H1 (cell line): ENCODE measurements around the gene TCEAL4. TPM values are rescaled to one million over a fixed set of nuclear protein-coding genes. Genes with fewer than 3 reads are reported as not detected.

Experiments
- CTCF ChIA-PET: fragments of 300-600 bp; sonication (Branson Sonifier 250); formaldehyde crosslinking; loops from one replicate; lab custom pipeline; 2021; ENCODE audit not compliant: partially characterized antibody; lab: Charles Lee
- POLR2A ChIA-PET: fragments of 300-600 bp; sonication (Branson Sonifier 250); formaldehyde crosslinking; loops from one replicate; lab custom pipeline; 2021; ENCODE audit warnings: inconsistent platforms; ENCODE audit not compliant: partially characterized antibody; lab: Charles Lee
- DNase-seq, 2 experiments: peaks; one replicate each; pipeline versions ENCODE4 v3.0.0 to v3.0.0-alpha.2; 2010 to 2022; ENCODE audit warnings: low spot score in 2 of 2, low read depth in 1 of 2, mixed read lengths in 1 of 2
- FAIRE-seq: peaks from 2 replicates; lab custom pipeline; 2011; peaks lifted over from hg19 to GRCh38; lab: Jason Lieb, UNC
- H2AFZ ChIP-seq: 2 replicates; pipeline ENCODE4 v1.8.1; 2012; ENCODE audit warnings: low read length, inconsistent platforms
- H2AK5ac ChIP-seq: 2 replicates; pipeline ENCODE4 v1.6.1; 2013; ENCODE audit warnings: low read depth, low read length
- H2BK120ac ChIP-seq: replicated peaks from 2 replicates; pipeline ENCODE3; 2013; ENCODE audit warnings: low read depth, low read length, inconsistent platforms
- H2BK12ac ChIP-seq: 2 replicates; pipeline ENCODE4 v1.6.1; 2013; ENCODE audit warnings: low read depth, low read length
- H2BK15ac ChIP-seq: 2 replicates; pipeline ENCODE4 v1.6.1; 2013; ENCODE audit warnings: low read length
- H2BK20ac ChIP-seq: 2 replicates; pipeline ENCODE4 v1.6.1; 2013; ENCODE audit warnings: low read length
- H2BK5ac ChIP-seq: 2 replicates; pipeline ENCODE4 v1.6.1; 2013; ENCODE audit warnings: low read depth, low read length
- H3K14ac ChIP-seq: 2 replicates; pipeline ENCODE4 v1.6.1; 2013; ENCODE audit warnings: inconsistent platforms; ENCODE audit not compliant: insufficient read length
- H3K18ac ChIP-seq: 2 replicates; pipeline ENCODE4 v1.6.1; 2013; ENCODE audit warnings: low read length; ENCODE audit errors: extremely low read depth
- H3K23ac ChIP-seq: 2 replicates; pipeline ENCODE4 v1.6.1; 2013; ENCODE audit warnings: inconsistent platforms; ENCODE audit not compliant: insufficient read length
- H3K23me2 ChIP-seq: 2 replicates; pipeline ENCODE4 v1.6.1; 2013; ENCODE audit warnings: low read depth, low read length
- H3K27ac ChIP-seq: 2 replicates; pipeline ENCODE4 v1.6.1; 2011; ENCODE audit warnings: low read depth, low read length, inconsistent platforms
- H3K27me3 ChIP-seq, 4 experiments: replicated peaks in 1 of 4; 1 replicate in 1 of 4; 2 replicates in 3 of 4; pipeline versions ENCODE4 v1.6.1 to v1.8.1; 2011 to 2013; ENCODE audit warnings: low read length in 3 of 4, mild to moderate bottlenecking in 3 of 4, inconsistent platforms in 2 of 4, mixed read lengths in 2 of 4, moderate library complexity in 1 of 4; ENCODE audit not compliant: control insufficient read depth in 3 of 4, insufficient read depth in 3 of 4; ENCODE audit errors: extremely low read depth in 1 of 4
- H3K36me3 ChIP-seq, 4 experiments: 2 replicates each; pipeline versions ENCODE4 v1.6.1 to v1.8.1; 2011 to 2013; ENCODE audit warnings: mild to moderate bottlenecking in 4 of 4, low read length in 3 of 4, moderate library complexity in 2 of 4, control low read depth in 1 of 4, inconsistent platforms in 1 of 4; ENCODE audit not compliant: insufficient read depth in 4 of 4, control insufficient read depth in 2 of 4
- H3K4ac ChIP-seq: replicated peaks from 2 replicates; pipeline ENCODE3; 2013; ENCODE audit warnings: low read length, low read depth, mixed read lengths, inconsistent platforms; ENCODE audit not compliant: insufficient read length
- H3K4me1 ChIP-seq, 4 experiments: replicated peaks in 1 of 4; 1 replicate in 1 of 4; 2 replicates in 3 of 4; pipeline versions ENCODE4 v1.6.1 to v1.8.1; 2011 to 2013; ENCODE audit warnings: low read length in 3 of 4, inconsistent platforms in 2 of 4, mixed read lengths in 1 of 4; ENCODE audit not compliant: insufficient read depth in 4 of 4, control insufficient read depth in 3 of 4
- H3K4me2 ChIP-seq, 2 experiments: 2 replicates each; pipeline versions ENCODE4 v1.6.1 to v1.8.1; 2011 to 2013; ENCODE audit warnings: low read depth in 2 of 2, low read length in 2 of 2, control low read depth in 1 of 2, inconsistent platforms in 1 of 2, mild to moderate bottlenecking in 1 of 2; ENCODE audit not compliant: insufficient read depth in 1 of 2
- H3K4me3 ChIP-seq, 4 experiments: fragments of 200-600, 300-600 bp in 1 of 4; sonication (generic), shearing (Covaris generic), sonication (Bioruptor Twin) in 1 of 4; 2 replicates each; pipeline versions ENCODE4 v1.5.1 to v1.8.1; 2011 to 2016; ENCODE audit warnings: low read length in 4 of 4, low read depth in 3 of 4, control low read depth in 2 of 4, inconsistent platforms in 2 of 4, mild to moderate bottlenecking in 2 of 4, mixed read lengths in 1 of 4, moderate library complexity in 1 of 4; ENCODE audit not compliant: insufficient read depth in 2 of 4; ENCODE audit errors: extremely low read depth in 1 of 4
- H3K56ac ChIP-seq: replicated peaks from 2 replicates; pipeline ENCODE3; 2013; ENCODE audit warnings: low read depth, mild to moderate bottlenecking, mixed read lengths, low read length, inconsistent platforms; ENCODE audit not compliant: insufficient read length
- H3K79me1 ChIP-seq: 2 replicates; pipeline ENCODE4 v1.6.1; 2013; ENCODE audit warnings: low read depth, low read length, control low read depth
- H3K79me2 ChIP-seq, 2 experiments: 2 replicates each; pipeline versions ENCODE4 v1.6.1 to v1.8.1; 2012 to 2013; ENCODE audit warnings: low read length in 2 of 2, mild to moderate bottlenecking in 2 of 2, inconsistent platforms in 1 of 2; ENCODE audit not compliant: insufficient read depth in 2 of 2, control insufficient read depth in 1 of 2
- H3K9ac ChIP-seq, 4 experiments: replicated peaks in 1 of 4; 1 replicate in 1 of 4; 2 replicates in 3 of 4; pipeline versions ENCODE4 v1.6.1 to v1.8.1; 2011 to 2013; ENCODE audit warnings: low read depth in 3 of 4, low read length in 3 of 4, control low read depth in 2 of 4, mild to moderate bottlenecking in 2 of 4, moderate library complexity in 2 of 4, inconsistent platforms in 1 of 4; ENCODE audit errors: extremely low read depth in 1 of 4
- H3K9me3 ChIP-seq, 2 experiments: 2 replicates each; pipeline versions ENCODE4 v1.6.1 to v1.8.1; 2012 to 2013; ENCODE audit warnings: mild to moderate bottlenecking in 2 of 2, moderate library complexity in 2 of 2, control low read depth in 1 of 2, inconsistent platforms in 1 of 2, low read depth in 1 of 2, low read length in 1 of 2, mixed read lengths in 1 of 2; ENCODE audit not compliant: insufficient read depth in 2 of 2
- H4K20me1 ChIP-seq, 2 experiments: replicated peaks in 1 of 2; 2 replicates each; pipeline versions ENCODE3 to v1.8.1; 2011 to 2013; ENCODE audit warnings: inconsistent platforms in 2 of 2, low read length in 2 of 2, mild to moderate bottlenecking in 1 of 2; ENCODE audit not compliant: insufficient read depth in 2 of 2, control insufficient read depth in 1 of 2
- H4K5ac ChIP-seq: 2 replicates; pipeline ENCODE4 v1.6.1; 2013; ENCODE audit warnings: low read length, low read depth, mixed read lengths, inconsistent platforms; ENCODE audit not compliant: insufficient read length
- H4K8ac ChIP-seq: 2 replicates; pipeline ENCODE4 v1.8.0; 2013; ENCODE audit warnings: mild to moderate bottlenecking, moderate library complexity, low read length, inconsistent platforms; ENCODE audit not compliant: insufficient read depth; ENCODE audit errors: extremely low read depth
- H4K91ac ChIP-seq: replicated peaks from 2 replicates; pipeline ENCODE3; 2013; ENCODE audit warnings: low read length, mixed read lengths, inconsistent platforms; ENCODE audit not compliant: insufficient read length
- ASH2L ChIP-seq: fragments of 200-600, 300-600 bp; sonication (generic); IDR thresholded peaks from one replicate; pipeline ENCODE4 v1.7.1; 2017; ENCODE audit warnings: low read length
- CBX5 ChIP-seq: fragments of 300-800, 300-1000 bp; sonication (generic); IDR thresholded peaks from 2 replicates; pipeline ENCODE4 v1.7.1; 2016; ENCODE audit warnings: antibody characterized with exemption, low read length, low read depth
- CHD1 ChIP-seq: IDR thresholded peaks from 2 replicates; pipeline ENCODE4 v1.6.1; 2012; ENCODE audit warnings: low read depth, low read length, improper control_type of control experiment
- GTF2F1 ChIP-seq: IDR thresholded peaks from 2 replicates; pipeline ENCODE4 v1.6.1; 2012; ENCODE audit warnings: low read depth, low read length, improper control_type of control experiment, borderline replicate concordance
- HDAC6 ChIP-seq: IDR thresholded peaks from one replicate; pipeline ENCODE4 v1.7.1; 2012; ENCODE audit warnings: low read depth, mild to moderate bottlenecking, inconsistent platforms, low read length, moderate library complexity
- JUND ChIP-seq: IDR thresholded peaks from 2 replicates; pipeline ENCODE4 v1.6.1; 2011; ENCODE audit warnings: mild to moderate bottlenecking, improper control_type of control experiment, low read length
- MAFK ChIP-seq: IDR thresholded peaks from 2 replicates; pipeline ENCODE4 v1.6.1; 2012; ENCODE audit warnings: low read depth, mild to moderate bottlenecking, improper control_type of control experiment, low read length
- NANOG ChIP-seq: IDR thresholded peaks from 2 replicates; pipeline ENCODE4 v1.6.1; 2011; ENCODE audit warnings: low read length, low read depth, mild to moderate bottlenecking, inconsistent platforms; ENCODE audit not compliant: insufficient read depth, poor library complexity, severe bottlenecking
- NRF1 ChIP-seq: IDR thresholded peaks from 2 replicates; pipeline ENCODE4 v1.6.1; 2011; ENCODE audit warnings: mild to moderate bottlenecking, low read depth, low read length, improper control_type of control experiment
- POLR2AphosphoS5 ChIP-seq: IDR thresholded peaks from 2 replicates; pipeline ENCODE4 v1.6.1; 2011; ENCODE audit warnings: low read depth, low read length
- TAF1 ChIP-seq: IDR thresholded peaks from 2 replicates; pipeline ENCODE4 v1.6.1; 2011; ENCODE audit warnings: mild to moderate bottlenecking, low read depth, low read length
- TEAD4 ChIP-seq: IDR thresholded peaks from 2 replicates; pipeline ENCODE4 v1.6.1; 2012; ENCODE audit warnings: low read depth, low read length, inconsistent platforms, mixed read lengths
- WGBS, 2 experiments: shearing (Covaris generic) in 1 of 2; methylation state at CpG; one replicate each; pipeline versions ENCODE4 v1.1.6 to v1.1.7; 2013 to 2015; ENCODE audit warnings: low lambda C conversion rate in 2 of 2, mixed read lengths in 2 of 2, inconsistent platforms in 1 of 2, low coverage in 1 of 2, missing lambda C conversion rate in 1 of 2; ENCODE audit not compliant: insufficient replicate concordance in 2 of 2, insufficient coverage in 1 of 2, insufficient read length in 1 of 2; ENCODE audit errors: extremely low coverage in 1 of 2, missing lambda C conversion rate in 1 of 2; 5-methylcytosine and 5-hydroxymethylcytosine counted together
- polyA plus RNA-seq, 7 experiments: library from polyadenylated mRNA; depleted of rRNA in 3 of 7; stranded (reverse) in 5 of 7; unstranded in 2 of 7; fragments of >200 nt in 5 of 7; fragments of 200-250 nt in 2 of 7; gene quantifications; 1 replicate in 5 of 7; 2 replicates in 1 of 7; 4 replicates in 1 of 7; pipeline versions ENCODE4 v1.2.1 to v1.2.3, GENCODE V29; 2011 to 2013; ENCODE audit warnings: missing spikeins in 2 of 7, mixed read lengths in 2 of 7
- total RNA-seq: library from RNA; stranded (reverse); fragmentation: NEBNext Ultra II Directional; extraction: Animal tissue kit (Norgen Biotek cat#: 25700); gene quantifications from 2 replicates; pipeline ENCODE4 v1.2.1, GENCODE V29; 2021

TCEAL4 gene
- total and polyA plus RNA-seq, 2 of the 8 experiments (the other 6 are each of a cell fraction or from before 2014, with no cell fraction given), result 10.1 to 53.0 TPM

- no peak overlapping the region for H2BK120ac ChIP-seq
- CTCF ChIA-PET, result interaction anchor here (0.8 kb wide), 1 partner anchor 106 kb away, joined by 3 read pairs; no protein-coding TSS in a partner anchor
Measured at GRCh38 chrX:103565752-103566151, 19.6 kb upstream of the TCEAL4 start.

More at GRCh38 chrX:103565752-103566151, 19.6 kb upstream of the TCEAL4 start:
- DNase-seq, result no peak
- POLR2A ChIA-PET, result no interaction called here
- no peaks in the 10 kb centered on the region for H4K20me1 ChIP-seq
- H4K91ac ChIP-seq, result no peak overlapping the region
- H2BK5ac ChIP-seq, result no peak overlapping the region
- H2BK20ac ChIP-seq, result no peak overlapping the region
- no peak overlapping the region for H2AK5ac ChIP-seq
- H3K23me2 ChIP-seq, result no peaks in the 10 kb centered on the region
- no peak for TF ChIP-seq POLR2AphosphoS5
- TF ChIP-seq NANOG, result no peak
- TF ChIP-seq GTF2F1, result no peak
- TF ChIP-seq HDAC6, result no peak
- TF ChIP-seq TAF1, result no peak
- TF ChIP-seq MAFK, result no peak
- no peak for TF ChIP-seq ASH2L
- no peak for TF ChIP-seq TEAD4
- no peak for TF ChIP-seq JUND
- no peak for TF ChIP-seq NRF1
- TF ChIP-seq CBX5, result no peak
- TF ChIP-seq CHD1, result no peak
- H3K36me3 ChIP-seq, result no peaks in the 10 kb centered on the region
- no peak overlapping the region for H3K4me2 ChIP-seq
- H3K79me2 ChIP-seq, result no peaks in the 10 kb centered on the region
- no peaks in the 10 kb centered on the region for H3K9me3 ChIP-seq
- H3K4me1 ChIP-seq, result no peaks in the 10 kb centered on the region
- no peak overlapping the region for H4K8ac ChIP-seq
- H3K79me1 ChIP-seq, result no peaks in the 10 kb centered on the region
- no peak overlapping the region for H2BK15ac ChIP-seq
- no peak overlapping the region for H3K18ac ChIP-seq
- FAIRE-seq, result no peak
- H3K27ac ChIP-seq, result no peak overlapping the region
- H3K14ac ChIP-seq, result no peak overlapping the region
- H2AFZ ChIP-seq, result no peak overlapping the region
- no peak overlapping the region for H3K4me3 ChIP-seq
- H3K56ac ChIP-seq, result no peak overlapping the region
- no peak overlapping the region for H3K4ac ChIP-seq
- no peak overlapping the region for H3K23ac ChIP-seq
- 73% methylated on average over 1 of the region's 1 CpG; no CpG with 5 or more reads in 1 of the 2 experiments for WGBS, 2 experiments
- no peak overlapping the region for H3K9ac ChIP-seq
- H4K5ac ChIP-seq, result no peak overlapping the region
- H3K27me3 ChIP-seq, result no peaks in the 10 kb centered on the region
- no peak overlapping the region for H2BK12ac ChIP-seq
